Mucosa of rectum (tissue), 2 donors: ENCODE measurements around the gene CLIP4.
"Not testable (repeated sequence)": the region's sequence is repeated elsewhere in the genome, so short reads cannot be mapped to it uniquely, and the experiment has no call there.

Experiments
- H3K27ac ChIP-seq, 2 donors: one replicate each; pipeline ENCODE4 v1.7.0; 2013; ENCODE audit warnings: inconsistent platforms in 2 of 2, low read depth in 2 of 2, low read length in 2 of 2
- H3K27me3 ChIP-seq, 2 donors: one replicate each; pipeline ENCODE4 v1.7.0; 2013; ENCODE audit warnings: low read length in 2 of 2; ENCODE audit not compliant: control insufficient read depth in 2 of 2, insufficient read depth in 2 of 2
- H3K36me3 ChIP-seq, 2 donors: one replicate each; pipeline ENCODE4 v1.7.0; 2013; ENCODE audit warnings: low read length in 2 of 2; ENCODE audit not compliant: control insufficient read depth in 2 of 2, insufficient read depth in 2 of 2
- H3K4me1 ChIP-seq, 2 donors: one replicate each; pipeline ENCODE4 v1.7.0; 2013; ENCODE audit warnings: low read length in 2 of 2, mild to moderate bottlenecking in 1 of 2; ENCODE audit not compliant: control insufficient read depth in 2 of 2, insufficient read depth in 2 of 2
- H3K4me3 ChIP-seq, 2 donors: one replicate each; pipeline ENCODE4 v1.7.0; 2013; ENCODE audit warnings: low read length in 2 of 2
- H3K9ac ChIP-seq, 2 donors: one replicate each; pipeline ENCODE4 v1.7.0; 2013; ENCODE audit warnings: low read length in 2 of 2, low read depth in 1 of 2, mild to moderate bottlenecking in 1 of 2
- H3K9me3 ChIP-seq, 2 donors: one replicate each; pipeline ENCODE4 v1.7.0; 2013; ENCODE audit warnings: low read length in 2 of 2; ENCODE audit not compliant: control insufficient read depth in 2 of 2
- donor health status: healthy.
- donor health status: Normal muscosa, but diverticular disease.

CLIP4 gene

GRCh38 chr2:29073933-29074332 is 41.3 kb upstream of the CLIP4 start:
- Histone ChIP-seq H3K27ac (no peak overlapping the region), H3K4me1 (no peaks in the 10 kb centered on the region), H3K9me3 (no peaks in the 10 kb centered on the region), H3K36me3 (no peaks in the 10 kb centered on the region), H3K4me3 (no peak overlapping the region), H3K9ac (no peak overlapping the region), H3K27me3 (no peaks in the 10 kb centered on the region)

- Histone ChIP-seq H3K9ac (no peak within 1 kb of the TSS), H3K4me3 (no peak within 1 kb of the TSS), H3K4me1 (no peaks in the 10 kb centered on the region), H3K36me3 (no peaks in the 10 kb centered on the region), H3K9me3 (no peaks in the 10 kb centered on the region), H3K27me3 (no peaks in the 10 kb centered on the region), H3K27ac (no peak within 1 kb of the TSS)
These were observed 40.8 kb upstream of the CLIP4 start, which contains the start of gene PCARE for GRCh38 chr2:29074411-29074810. TSS of gene PCARE (minus strand) at chr2:29074523. CDS start at chr2:29074261, 262 bp downstream.

GRCh38 chr2:29075894-29076705 is 39.1 kb upstream of the CLIP4 start:
- H3K9me3 ChIP-seq, result no peaks in the 10 kb centered on the region
- H3K4me3 ChIP-seq, result no peak overlapping the region
- no peak overlapping the region for H3K9ac ChIP-seq
- no peaks in the 10 kb centered on the region for H3K27me3 ChIP-seq
- H3K4me1 ChIP-seq, result no peaks in the 10 kb centered on the region
- H3K27ac ChIP-seq, result no peak overlapping the region
- no peaks in the 10 kb centered on the region for H3K36me3 ChIP-seq

- Histone ChIP-seq H3K36me3 (no peaks in the 10 kb centered on the region), H3K27me3 (no peaks in the 10 kb centered on the region), H3K9ac (no peak overlapping the region), H3K27ac (no peak overlapping the region), H3K4me1 (no peaks in the 10 kb centered on the region), H3K9me3 (no peaks in the 10 kb centered on the region), H3K4me3 (no peak overlapping the region)
These were observed 35.3 kb upstream of the CLIP4 start for GRCh38 chr2:29079887-29080286.

GRCh38 chr2:29080886-29081743 is 34.1 kb upstream of the CLIP4 start:
- H3K36me3 ChIP-seq, result no peaks in the 10 kb centered on the region
- H3K27me3 ChIP-seq, result no peaks in the 10 kb centered on the region
- H3K27ac ChIP-seq, result no peak overlapping the region
- no peak overlapping the region for H3K9ac ChIP-seq
- no peaks in the 10 kb centered on the region for H3K9me3 ChIP-seq
- H3K4me1 ChIP-seq, result no peaks in the 10 kb centered on the region
- H3K4me3 ChIP-seq, result no peak overlapping the region

GRCh38 chr2:29082804-29083495 is 32.3 kb upstream of the CLIP4 start:
- no peaks in the 10 kb centered on the region for H3K4me1 ChIP-seq
- H3K4me3 ChIP-seq, result no peak overlapping the region
- H3K9ac ChIP-seq, result no peak overlapping the region
- no peaks in the 10 kb centered on the region for H3K27me3 ChIP-seq
- H3K27ac ChIP-seq, result no peak overlapping the region
- H3K9me3 ChIP-seq, result no peaks in the 10 kb centered on the region
- no peaks in the 10 kb centered on the region for H3K36me3 ChIP-seq

GRCh38 chr2:29084554-29084953 is 30.7 kb upstream of the CLIP4 start:
- Histone ChIP-seq H3K9ac (no peak overlapping the region), H3K9me3 (no peaks in the 10 kb centered on the region), H3K36me3 (no peaks in the 10 kb centered on the region), H3K4me3 (no peak overlapping the region), H3K4me1 (no peaks in the 10 kb centered on the region), H3K27me3 (no peaks in the 10 kb centered on the region), H3K27ac (no peak overlapping the region)

GRCh38 chr2:29090311-29090710 is 24.9 kb upstream of the CLIP4 start:
- H3K4me1 ChIP-seq, H3K4me3 ChIP-seq, H3K9ac ChIP-seq, H3K27ac ChIP-seq, H3K9me3 ChIP-seq, H3K36me3 ChIP-seq, H3K27me3 ChIP-seq: not testable (repeated sequence)

- H3K4me1 ChIP-seq, result no peaks in the 10 kb centered on the region
- no peaks in the 10 kb centered on the region for H3K9me3 ChIP-seq
- no peak overlapping the region for H3K9ac ChIP-seq
- no peak overlapping the region for H3K4me3 ChIP-seq
- H3K27me3 ChIP-seq, result no peaks in the 10 kb centered on the region
- no peaks in the 10 kb centered on the region for H3K36me3 ChIP-seq
- H3K27ac ChIP-seq, result no peak overlapping the region
These were observed 18.2 kb upstream of the CLIP4 start for GRCh38 chr2:29096969-29097368.

- no peaks in the 10 kb centered on the region for H3K36me3 ChIP-seq
- H3K27ac ChIP-seq, result no peak overlapping the region
- no peak overlapping the region for H3K9ac ChIP-seq
- no peaks in the 10 kb centered on the region for H3K4me1 ChIP-seq
- no peak overlapping the region for H3K4me3 ChIP-seq
- H3K9me3 ChIP-seq, result no peaks in the 10 kb centered on the region
- H3K27me3 ChIP-seq, result no peaks in the 10 kb centered on the region
These were observed 17.6 kb upstream of the CLIP4 start for GRCh38 chr2:29097569-29097968.
